Pancreas (tissue), 10 donors: Measurements from ENCODE around the gene WWOX. TPM values are rescaled to one million over a fixed set of nuclear protein-coding genes. Genes with fewer than 3 reads are reported as not detected.

Experiments used
- ATAC-seq, 4 donors: fragments of 200-7000 bp; cut with Tn5 transposase; one replicate each; pipeline versions ENCODE4 v1.8.0 to v1.9.1; 2020; ENCODE audit warnings: mild to moderate bottlenecking in 4 of 4, moderate library complexity in 4 of 4
- DNase-seq, 6 donors: peaks; one replicate each; pipeline ENCODE4 v3.0.0-alpha.2; 2020
- FAIRE-seq: peaks from 2 replicates; lab custom pipeline; 2012; peaks lifted over from hg19 to GRCh38; lab: Jason Lieb, UNC
- H3K27ac ChIP-seq, 4 donors: fragments of 200-600 bp; sonication (generic); 1 replicate in 3 of 4; 2 replicates in 1 of 4; pipeline versions ENCODE4 v1.5.0 to v1.8.0; 2020
- H3K27me3 ChIP-seq, 4 donors: fragments of 200-600 bp; one replicate each; pipeline ENCODE4 v1.8.0; 2021
- H3K36me3 ChIP-seq, 3 donors: fragments of 200-600 bp; sonication (generic) in 1 of 3; one replicate each; pipeline versions ENCODE4 v1.5.0 to v1.8.0; 2020 to 2021
- H3K4me1 ChIP-seq, 3 donors: fragments of 200-600 bp; one replicate each; pipeline ENCODE4 v1.8.0; 2021
- H3K4me3 ChIP-seq, 4 donors: fragments of 200-600 bp; sonication (generic) in 2 of 4; one replicate each; pipeline versions ENCODE4 v1.5.0 to v1.8.0; 2020 to 2021
- H3K9me3 ChIP-seq, 4 donors: fragments of 200-600 bp; one replicate each; pipeline ENCODE4 v1.8.0; 2021
- CTCF ChIP-seq, 4 donors: fragments of 200-600 bp; sonication (generic) in 3 of 4; IDR thresholded peaks; one replicate each; pipeline versions ENCODE4 v1.5.0 to v1.8.0; 2021; ENCODE audit warnings: antibody characterized with exemption in 4 of 4
- WGBS, 2 donors: extraction: QIAGEN DNeasy Blood & Tissue Kit; methylation state at CpG; one replicate each; pipeline ENCODE4 v1.1.7; 2013; 5-methylcytosine and 5-hydroxymethylcytosine counted together
- intact Hi-C, 3 donors: fragments of 100-400 bp; cut with DNase I; formaldehyde crosslinking; loops; one replicate each; pipeline versions ENCODE4 v1.11.1 to v1.14.2; 2022
- polyA plus RNA-seq, 2 donors: library from polyadenylated mRNA; stranded (reverse); fragments of 200-250 nt; gene quantifications; one replicate each; pipeline ENCODE4 v1.2.3, GENCODE V29; 2013
- total RNA-seq, 6 donors: library from RNA; stranded (reverse); fragmentation: NEBNext Ultra II Directional in 4 of 6; extraction: Animal tissue kit (Norgen Biotek cat#: 25700) in 4 of 6; gene quantifications; one replicate each; pipeline versions ENCODE4 v1.2.1 to v1.2.4, GENCODE V29; 2021 to 2023
- donor health status: healthy with polysubstance abuse.
- donor health status: DM: no; HTN: no; CAD: no; lungs with moderate emphysema.
- donor health status: DM: no; HTN: no; CAD: no.
- donor health status: control.
- donor health status: control.
- donor health status: Bipolar disorder and iron deficiency.
- donor health status: DM: yes; HTN: yes; CAD: no.
- donor health status: DM: no; HTN: no; CAD: no.
- donor health status: DM: no; HTN: no; CAD: no.
- donor health status: DM: yes; HTN: yes; CAD: no.

WWOX gene
- total and polyA plus RNA-seq, 8 donors: 6.8 to 14.4 (median 10.8) TPM

- FAIRE-seq (no peak), ATAC-seq (no peak), DNase-seq (no peak)
- H3K4me1 ChIP-seq: no peaks in the 10 kb centered on the region
- no peak overlapping the region for H3K4me3 ChIP-seq
- H3K27me3 ChIP-seq: no peaks in the 10 kb centered on the region
- H3K36me3 ChIP-seq: no peaks in the 10 kb centered on the region
- H3K9me3 ChIP-seq: no peaks in the 10 kb centered on the region
- intact Hi-C loops: no loop called here
- no peak overlapping the region for H3K27ac ChIP-seq
- WGBS, 2 donors: 88 to 92% methylated on average over 7 of the region's 7 CpGs
- no peak for TF ChIP-seq CTCF (IDR thresholded peaks at IDR 0.05)
Observed at GRCh38 chr16:78478267-78478861, 378.9 kb downstream of the WWOX start.

- H3K4me1 ChIP-seq: no peaks in the 10 kb centered on the region
- no peaks in the 10 kb centered on the region for H3K36me3 ChIP-seq
Observed at GRCh38 chr16:78479723-78480122, 380.3 kb downstream of the WWOX start.

GRCh38 chr16:78480588-78480987 is 381.1 kb downstream of the WWOX start:
- FAIRE-seq: no peak

More at GRCh38 chr16:78479723-78480122, 380.3 kb downstream of the WWOX start:
- Histone ChIP-seq H3K9me3 (no peaks in the 10 kb centered on the region), H3K4me3 (no peak overlapping the region), H3K27me3 (no peaks in the 10 kb centered on the region), H3K27ac (no peak overlapping the region)
- WGBS, 2 donors: 98 to 100% methylated on average over 2 of the region's 2 CpGs
- no peak for DNase-seq
- no peak for ATAC-seq
- FAIRE-seq: no peak
- intact Hi-C loops: no loop called here
- TF ChIP-seq CTCF (IDR thresholded peaks at IDR 0.05): no peak

GRCh38 chr16:78483124-78483992 is 383.9 kb downstream of the WWOX start:
- Histone ChIP-seq H3K27ac (no peak overlapping the region), H3K4me3 (no peak overlapping the region), H3K27me3 (no peaks in the 10 kb centered on the region), H3K36me3 (no peaks in the 10 kb centered on the region), H3K4me1 (no peaks in the 10 kb centered on the region), H3K9me3 (no peaks in the 10 kb centered on the region)
- FAIRE-seq (no peak), ATAC-seq (peak in 2 of 4 donors; percentile 38 to 63), DNase-seq (no peak)
- no peak for TF ChIP-seq CTCF (IDR thresholded peaks at IDR 0.05)
- 55 to 60% methylated on average over 13 of the region's 13 CpGs for WGBS, 2 donors
- intact Hi-C loops: no loop called here

More at GRCh38 chr16:78480588-78480987, 381.1 kb downstream of the WWOX start:
- DNase-seq (no peak), ATAC-seq (no peak)
- intact Hi-C loops: no loop called here
- Histone ChIP-seq H3K9me3 (no peaks in the 10 kb centered on the region), H3K27me3 (no peaks in the 10 kb centered on the region), H3K4me1 (no peaks in the 10 kb centered on the region), H3K36me3 (no peaks in the 10 kb centered on the region), H3K4me3 (no peak overlapping the region), H3K27ac (no peak overlapping the region)
- TF ChIP-seq CTCF (IDR thresholded peaks at IDR 0.05): no peak
- 83 to 89% methylated on average over 2 of the region's 2 CpGs for WGBS, 2 donors
